Smooth muscle cell (in vitro differentiated cells): Measurements from ENCODE around the gene FAM118A. TPM values are rescaled to one million over a fixed set of nuclear protein-coding genes. Genes with fewer than 3 reads are reported as not detected.

Experiments
- polyA plus RNA-seq: library from polyadenylated mRNA; unstranded; fragments of >200 nt; fragmentation: Nextera tagmentation; extraction: Ambion mirVana; gene quantifications from 2 replicates; pipeline ENCODE4 v1.2.1, GENCODE V29; 2016
- total RNA-seq: library from RNA; depleted of rRNA; stranded (reverse); fragments of >200 nt; gene quantifications from 2 replicates; pipeline ENCODE4 v1.2.3, GENCODE V29; 2014

Gene FAM118A
- total and polyA plus RNA-seq, 2 experiments from 2014 or later = 36.6 to 60.3 TPM

Other genes starting within 250 kb of the FAM118A start
- gene NUP50, start 146.0 kb upstream of the FAM118A start, total RNA-seq = 21.0 and 33.5 TPM in 2 replicates
- 16.8 and 18.6 TPM in 2 replicates for gene NUP50, start 146.0 kb upstream of the FAM118A start, polyA plus RNA-seq
- 35.9 and 44.8 TPM in 2 replicates for gene KIAA0930, start 69.0 kb upstream of the FAM118A start, total RNA-seq
- 37.6 and 49.0 TPM in 2 replicates for gene KIAA0930, start 69.0 kb upstream of the FAM118A start, polyA plus RNA-seq
- not detected in 2 replicates for gene UPK3A, start 25.0 kb upstream of the FAM118A start, total RNA-seq
- gene UPK3A, start 25.0 kb upstream of the FAM118A start, polyA plus RNA-seq = not detected in 2 replicates
- not detected in 2 replicates for gene SMC1B, start 103.7 kb downstream of the FAM118A start, total RNA-seq
- gene SMC1B, start 103.7 kb downstream of the FAM118A start, polyA plus RNA-seq = 0.06 TPM in 1 of 2 replicates, not detected in the other
- gene RIBC2, start 103.8 kb downstream of the FAM118A start, total RNA-seq = 1.2 and 1.6 TPM in 2 replicates
- 1.8 and 2.6 TPM in 2 replicates for gene RIBC2, start 103.8 kb downstream of the FAM118A start, polyA plus RNA-seq
- gene FBLN1, start 192.9 kb downstream of the FAM118A start, total RNA-seq = 86.4 and 90.9 TPM in 2 replicates
- 288 and 296 TPM in 2 replicates for gene FBLN1, start 192.9 kb downstream of the FAM118A start, polyA plus RNA-seq